Activated naive CD4-positive, alpha-beta T cell treated with anti-CD3 and anti-CD28 coated beads for 36 hours (primary cell): Measurements from ENCODE around the gene RPL36. TPM values are rescaled to one million over a fixed set of nuclear protein-coding genes. Genes with fewer than 3 reads are reported as not detected.
A peak's percentile ranks its signal among the peaks of the same experiment; 100 is the strongest.

Source experiments
- CTCF ChIA-PET: fragments of 350-600 bp; sonication (Branson Sonifier 250); formaldehyde crosslinking; loops from one replicate; lab custom pipeline; 2021; ENCODE audit warnings: antibody characterized with exemption; lab: Charles Lee
- DNase-seq: peaks from one replicate; pipeline ENCODE4 v3.0.0-alpha.2; 2020
- H3K27ac Mint-ChIP-seq: one replicate; pipeline ENCODE4 v1.8.0; 2021; ENCODE audit warnings: mild to moderate bottlenecking, mixed read lengths
- H3K27me3 Mint-ChIP-seq: one replicate; pipeline ENCODE4 v1.8.0; 2021; ENCODE audit warnings: low read depth, mixed read lengths
- H3K36me3 Mint-ChIP-seq: one replicate; pipeline ENCODE4 v1.8.0; 2021; ENCODE audit warnings: low read depth, mixed read lengths
- H3K4me1 Mint-ChIP-seq: one replicate; pipeline ENCODE4 v1.8.0; 2021; ENCODE audit warnings: low read depth, mixed read lengths
- H3K4me3 Mint-ChIP-seq: one replicate; pipeline ENCODE4 v1.8.0; 2021; ENCODE audit warnings: mild to moderate bottlenecking, moderate library complexity, mixed read lengths
- H3K9me3 Mint-ChIP-seq: one replicate; pipeline ENCODE4 v1.8.0; 2021; ENCODE audit warnings: mixed read lengths
- intact Hi-C: fragments of 100-400 bp; cut with micrococcal nuclease; formaldehyde crosslinking; loops from one replicate; pipeline ENCODE4 v1.15.1; 2023
- total RNA-seq, 2 experiments: library from RNA; stranded (reverse); gene quantifications; one replicate each; pipeline ENCODE4 v1.2.3, GENCODE V29; 2021

RPL36 gene
- total RNA-seq, 2 experiments from 2014 or later: 1,916 to 2,003 TPM

DNA sequence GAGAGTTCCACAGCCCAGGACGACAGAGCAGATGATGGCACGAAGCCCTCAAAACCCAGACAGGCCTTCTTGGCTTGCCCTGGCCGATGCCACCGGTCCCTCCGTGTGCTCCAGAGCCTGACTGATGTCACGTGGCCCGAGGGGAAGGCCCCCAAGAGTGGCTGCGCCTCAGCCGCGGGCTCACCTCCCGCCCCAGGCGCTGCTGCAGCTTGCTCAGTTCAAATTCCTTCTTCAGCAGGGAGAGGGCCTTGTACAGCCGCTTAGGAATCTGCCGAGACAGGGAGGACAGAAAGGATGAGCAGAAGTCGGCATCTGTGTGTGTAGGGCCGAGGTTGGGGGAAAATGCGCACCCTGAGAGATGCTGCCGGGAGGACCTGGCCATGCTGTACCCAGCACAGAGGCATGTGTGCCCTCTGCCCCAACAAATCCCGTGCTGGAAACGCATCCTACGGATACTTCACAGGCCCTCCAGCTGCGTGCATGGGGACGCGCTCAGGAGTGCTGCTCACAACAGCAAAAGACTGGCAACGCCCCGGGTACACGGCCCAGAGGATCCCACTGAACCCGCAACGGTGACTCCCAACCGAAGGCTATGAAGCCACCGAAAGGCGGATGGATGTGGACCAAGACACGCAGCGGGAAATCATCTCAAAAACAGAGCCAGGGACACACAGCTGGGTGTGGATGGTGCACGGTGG lies 16.9 kb downstream of the RPL36 start:
- intact Hi-C loops: no loop called here
- CTCF ChIA-PET: interaction anchor here (1.8 kb wide), 1 partner anchor 18 kb away, joined by 8 read pairs; the partner anchor contains the start of gene RPL36
- H3K36me3 Mint-ChIP-seq: peaks cover 44% of the 10 kb centered on the region
- H3K9me3 Mint-ChIP-seq: no peaks in the 10 kb centered on the region
- no peak for DNase-seq
- no peaks in the 10 kb centered on the region for H3K4me1 Mint-ChIP-seq
- H3K4me3 Mint-ChIP-seq: no peak overlapping the region
- H3K27me3 Mint-ChIP-seq: no peaks in the 10 kb centered on the region
- H3K27ac Mint-ChIP-seq: no peak overlapping the region

GRCh38 chr19:5707576-5708575 lies 17.8 kb downstream of the RPL36 start:
- H3K4me3 Mint-ChIP-seq: no peak overlapping the region
- no peaks in the 10 kb centered on the region for H3K4me1 Mint-ChIP-seq
- CTCF ChIA-PET: interaction anchor here (1.1 to 1.8 kb wide), 2 partner anchors 9 to 19 kb away, joined by 3 to 8 read pairs; partner anchors contain the start of gene RPL36
- no peak for DNase-seq
- peaks cover 47% of the 10 kb centered on the region for H3K36me3 Mint-ChIP-seq
- intact Hi-C loops: no loop called here
- no peaks in the 10 kb centered on the region for H3K9me3 Mint-ChIP-seq
- H3K27me3 Mint-ChIP-seq: no peaks in the 10 kb centered on the region
- no peak overlapping the region for H3K27ac Mint-ChIP-seq

- Mint-ChIP-seq H3K9me3 (no peaks in the 10 kb centered on the region), H3K4me1 (peaks cover 4% of the 10 kb centered on the region), H3K36me3 (peaks cover 45% of the 10 kb centered on the region), H3K4me3 (no peak overlapping the region), H3K27me3 (no peaks in the 10 kb centered on the region), H3K27ac (no peak overlapping the region)
- CTCF ChIA-PET: interaction anchor here (1.3 to 1.6 kb wide), 2 partner anchors 9 to 21 kb away, joined by 5 to 6 read pairs; partner anchors contain the start of genes CATSPERD, LONP1 and RPL36
- DNase-seq: no peak
- intact Hi-C loops: no loop called here
Measured at GRCh38 chr19:5711025-5711424, 20.9 kb downstream of the RPL36 start.

GRCh38 chr19:5711713-5712161 lies 21.6 kb downstream of the RPL36 start:
- H3K36me3 Mint-ChIP-seq: peaks cover 38% of the 10 kb centered on the region
- H3K4me3 Mint-ChIP-seq: no peak overlapping the region
- DNase-seq: no peak
- H3K27ac Mint-ChIP-seq: no peak overlapping the region
- H3K4me1 Mint-ChIP-seq: peaks cover 9% of the 10 kb centered on the region
- H3K27me3 Mint-ChIP-seq: no peaks in the 10 kb centered on the region
- CTCF ChIA-PET: interaction anchor here (1.3 to 1.6 kb wide), 3 partner anchors 9 to 24 kb away, joined by 4 to 6 read pairs (median 5); partner anchors contain the start of genes CATSPERD, LONP1 and RPL36
- intact Hi-C loops: no loop called here
- H3K9me3 Mint-ChIP-seq: no peaks in the 10 kb centered on the region

GRCh38 chr19:5713228-5713627 lies 23.1 kb downstream of the RPL36 start:
- Mint-ChIP-seq H3K27ac (no peak overlapping the region), H3K4me1 (peaks cover 23% of the 10 kb centered on the region), H3K9me3 (no peaks in the 10 kb centered on the region), H3K36me3 (peaks cover 40% of the 10 kb centered on the region), H3K27me3 (no peaks in the 10 kb centered on the region), H3K4me3 (no peak overlapping the region)
- intact Hi-C loops: no loop called here
- no peak for DNase-seq
- CTCF ChIA-PET: interaction anchor here (1.4 kb wide), 1 partner anchor 26 kb away, joined by 4 read pairs; no protein-coding TSS in a partner anchor

GRCh38 chr19:5714816-5715215 lies 24.7 kb downstream of the RPL36 start:
- Mint-ChIP-seq H3K36me3 (peaks cover 50% of the 10 kb centered on the region), H3K27ac (no peak overlapping the region), H3K4me3 (no peak overlapping the region), H3K9me3 (no peaks in the 10 kb centered on the region), H3K4me1 (peaks cover 28% of the 10 kb centered on the region), H3K27me3 (no peaks in the 10 kb centered on the region)
- intact Hi-C loops: no loop called here
- CTCF ChIA-PET: interaction anchor here (1.0 to 2.5 kb wide), 2 partner anchors 25 to 28 kb away, joined by 3 to 7 read pairs; partner anchors contain the start of gene RPL36
- no peak for DNase-seq

DNA sequence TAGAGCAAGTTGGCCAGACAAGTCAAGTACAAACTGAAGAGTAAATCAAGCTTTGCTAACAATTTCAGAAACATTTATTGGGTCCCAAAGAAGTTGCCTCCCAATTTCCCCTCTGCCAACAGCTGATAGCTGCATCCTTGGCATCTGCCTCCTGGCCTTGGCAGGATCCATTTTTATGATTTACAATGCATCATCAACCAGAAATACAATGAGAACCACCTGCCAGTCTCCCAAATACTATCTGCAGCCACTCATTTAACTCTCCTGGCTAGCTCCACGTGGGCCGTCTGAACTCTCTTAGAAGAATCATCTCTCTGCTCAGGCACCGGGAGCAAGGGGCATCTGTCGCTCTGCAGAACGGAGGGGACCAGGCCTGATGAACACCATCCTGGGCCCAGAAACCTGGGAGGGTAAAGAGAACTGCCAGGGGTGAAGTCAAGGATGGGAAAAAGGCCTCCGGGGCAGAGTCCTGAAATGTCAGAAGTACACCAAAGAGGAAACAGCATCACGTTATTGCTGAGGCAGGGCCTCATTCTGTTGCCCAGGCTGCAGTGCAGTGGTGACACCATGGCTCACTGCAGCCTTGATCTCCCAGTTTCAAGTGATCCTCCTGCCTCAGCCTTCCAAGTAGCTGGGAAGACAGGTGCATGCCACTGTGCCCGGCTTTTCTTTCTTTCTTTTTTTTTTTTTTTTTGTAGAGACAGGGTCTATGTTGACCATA lies 27.3 kb downstream of the RPL36 start:
- intact Hi-C loops: no loop called here
- H3K27me3 Mint-ChIP-seq: no peaks in the 10 kb centered on the region
- peaks cover 33% of the 10 kb centered on the region for H3K4me1 Mint-ChIP-seq
- peak overlapping the region; percentile 89 for H3K4me3 Mint-ChIP-seq
- no peaks in the 10 kb centered on the region for H3K9me3 Mint-ChIP-seq
- peaks cover 40% of the 10 kb centered on the region for H3K36me3 Mint-ChIP-seq
- no peak for DNase-seq
- H3K27ac Mint-ChIP-seq: peak overlapping the region; percentile 98
- CTCF ChIA-PET: interaction anchor here (0.7 to 4.8 kb wide), 3 partner anchors 9 to 86 kb away, joined by 3 to 37 read pairs (median 3); partner anchors contain the start of gene RPL36

GRCh38 chr19:5718037-5718578 lies 28.0 kb downstream of the RPL36 start:
- CTCF ChIA-PET: interaction anchor here (1.4 to 4.8 kb wide), 3 partner anchors 28 to 76 kb away, joined by 9 to 37 read pairs (median 10); partner anchors contain the start of gene RPL36
- intact Hi-C loops: no loop called here
- Mint-ChIP-seq H3K9me3 (no peaks in the 10 kb centered on the region), H3K27ac (peak overlapping the region; percentile 98), H3K4me3 (peak overlapping the region; percentile 89), H3K36me3 (peaks cover 37% of the 10 kb centered on the region), H3K27me3 (no peaks in the 10 kb centered on the region), H3K4me1 (peaks cover 33% of the 10 kb centered on the region)
- peak; percentile 72 for DNase-seq

- CTCF ChIA-PET: interaction anchor here (0.6 to 4.8 kb wide), 4 partner anchors 29 to 408 kb away, joined by 3 to 37 read pairs (median 10); partner anchors contain the start of gene RPL36
- Mint-ChIP-seq H3K36me3 (peaks cover 33% of the 10 kb centered on the region), H3K4me1 (peaks cover 33% of the 10 kb centered on the region), H3K4me3 (peak overlapping the region; percentile 89), H3K27me3 (no peaks in the 10 kb centered on the region), H3K27ac (peak overlapping the region; percentile 98), H3K9me3 (no peaks in the 10 kb centered on the region)
- peak; percentile 87 for DNase-seq
- intact Hi-C loops: no loop called here
Measured at GRCh38 chr19:5718579-5719273, 28.6 kb downstream of the RPL36 start.

DNA sequence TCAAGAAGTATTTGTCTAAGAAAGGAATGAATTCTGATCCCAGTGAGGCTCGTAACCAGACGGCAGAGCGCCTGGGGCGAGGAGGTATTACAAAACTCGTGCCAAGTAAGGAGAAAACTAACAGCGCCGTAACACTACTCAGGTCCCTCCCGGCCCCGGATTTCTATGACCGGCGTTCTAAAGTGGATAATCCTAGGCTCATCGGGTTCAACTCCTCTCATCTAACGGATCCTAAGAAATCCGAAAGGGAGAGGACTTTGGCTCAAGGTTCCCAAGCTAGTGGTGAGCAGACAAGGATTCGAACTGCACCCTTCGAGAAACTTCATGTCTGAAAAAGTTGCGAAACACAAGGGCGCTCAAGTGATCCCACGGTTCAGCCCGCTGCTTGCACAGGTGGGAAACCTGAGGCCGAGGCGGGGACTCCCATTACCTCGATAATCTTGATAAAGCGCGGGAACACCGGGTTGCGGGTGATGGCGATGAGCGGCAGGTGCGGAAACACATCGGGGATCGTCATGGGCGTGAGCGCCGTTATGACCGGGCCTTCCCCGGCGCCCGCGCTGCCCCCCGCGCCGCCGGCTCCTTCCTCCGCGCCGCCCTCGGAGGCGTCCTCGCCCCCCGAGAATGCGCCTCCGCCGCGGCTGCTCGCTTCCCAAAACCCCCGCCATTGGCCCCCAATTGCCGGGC lies 29.3 kb downstream of the RPL36 start:
- H3K4me1 Mint-ChIP-seq: peaks cover 33% of the 10 kb centered on the region
- peak overlapping the region; percentile 98 for H3K27ac Mint-ChIP-seq
- H3K36me3 Mint-ChIP-seq: peaks cover 27% of the 10 kb centered on the region
- DNase-seq: peak; percentile 58
- H3K27me3 Mint-ChIP-seq: no peaks in the 10 kb centered on the region
- intact Hi-C loops: no loop called here
- CTCF ChIA-PET: interaction anchor here (1.4 to 4.8 kb wide), 4 partner anchors 8 to 75 kb away, joined by 6 to 37 read pairs (median 10); partner anchors contain the start of gene RPL36
- no peaks in the 10 kb centered on the region for H3K9me3 Mint-ChIP-seq
- H3K4me3 Mint-ChIP-seq: peak overlapping the region; percentile 89
